SK-N-SH treated with all-trans-retinoic acid at 6 μM for 48 hours (cell line): ENCODE data around the gene NFIA.

Experiments
- ATAC-seq: fragments of 200-7000 bp; cut with Tn5 transposase; 3 replicates; pipeline ENCODE4 v1.9.1; 2020; ENCODE audit warnings: mild to moderate bottlenecking, moderate library complexity
- ARNTL ChIP-seq: fragments of 450-650 bp; formaldehyde crosslinking; IDR thresholded peaks from 2 replicates; pipeline ENCODE4 v1.5.0; 2020; ENCODE audit warnings: low read depth, mild to moderate bottlenecking, moderate library complexity, borderline replicate concordance
- BACH2 ChIP-seq: fragments of 250-450 bp; sonication (Bioruptor Pico); IDR thresholded peaks from 2 replicates; pipeline ENCODE4 v1.9.0; 2021; ENCODE audit warnings: mild to moderate bottlenecking, borderline replicate concordance
- CSDC2 ChIP-seq: fragments of 250-450 bp; sonication (Bioruptor Pico); IDR thresholded peaks from 2 replicates; pipeline ENCODE4 v1.5.0; 2020; ENCODE audit warnings: mild to moderate bottlenecking, moderate library complexity
- GLIS3 ChIP-seq: fragments of 250-450 bp; sonication (Bioruptor Pico); IDR thresholded peaks from 2 replicates; pipeline ENCODE4 v1.5.0; 2020; ENCODE audit warnings: mild to moderate bottlenecking, moderate library complexity
- ISL1 ChIP-seq: fragments of 250-450 bp; sonication (Bioruptor Pico); IDR thresholded peaks from 2 replicates; pipeline ENCODE4 v2.1.2; 2022; ENCODE audit warnings: mild to moderate bottlenecking, moderate library complexity
- OSR1 ChIP-seq: fragments of 250-450 bp; sonication (Bioruptor Pico); IDR thresholded peaks from 2 replicates; pipeline ENCODE4 v1.8.0; 2022; ENCODE audit warnings: moderate library complexity, mild to moderate bottlenecking, inconsistent platforms
- PATZ1 ChIP-seq: fragments of 250-450 bp; sonication (Bioruptor Pico); IDR thresholded peaks from 2 replicates; pipeline ENCODE4 v1.8.0; 2020; ENCODE audit warnings: mild to moderate bottlenecking, moderate library complexity, borderline replicate concordance
- PPARA ChIP-seq: fragments of 250-450 bp; sonication (Bioruptor Pico); IDR thresholded peaks from 2 replicates; pipeline ENCODE4 v1.5.0; 2020; ENCODE audit warnings: mild to moderate bottlenecking, borderline replicate concordance
- RARB ChIP-seq: fragments of 250-450 bp; sonication (Bioruptor Pico); IDR thresholded peaks from 2 replicates; pipeline ENCODE4 v1.8.0; 2021; ENCODE audit warnings: mild to moderate bottlenecking, moderate library complexity
- SNAI2 ChIP-seq: fragments of 250-450 bp; sonication (Bioruptor Pico); IDR thresholded peaks from 2 replicates; pipeline ENCODE4 v1.5.0; 2020; ENCODE audit warnings: mild to moderate bottlenecking, moderate library complexity
- TCF4 ChIP-seq: fragments of 250-450 bp; sonication (Bioruptor Pico); IDR thresholded peaks from 2 replicates; pipeline ENCODE4 v1.8.0; 2021; ENCODE audit warnings: mild to moderate bottlenecking, moderate library complexity, borderline replicate concordance
- TOX ChIP-seq: fragments of 250-450 bp; sonication (Bioruptor Pico); IDR thresholded peaks from 2 replicates; pipeline ENCODE4 v1.8.0; 2021; ENCODE audit warnings: mild to moderate bottlenecking, moderate library complexity, borderline replicate concordance
- TSHZ2 ChIP-seq: fragments of 250-450 bp; sonication (Bioruptor Pico); IDR thresholded peaks from 2 replicates; pipeline ENCODE4 v1.5.0; 2020; ENCODE audit warnings: mild to moderate bottlenecking, moderate library complexity
- ZFP3 ChIP-seq: fragments of 250-450 bp; sonication (Bioruptor Pico); IDR thresholded peaks from 2 replicates; pipeline ENCODE4 v1.5.0; 2020; ENCODE audit warnings: mild to moderate bottlenecking, moderate library complexity
- ZFP30 ChIP-seq: fragments of 450-650 bp; formaldehyde crosslinking; IDR thresholded peaks from 2 replicates; pipeline ENCODE4 v1.5.0; 2022; ENCODE audit warnings: mild to moderate bottlenecking, moderate library complexity
- ZNF565 ChIP-seq: fragments of 450-650 bp; formaldehyde crosslinking; conservative IDR thresholded peaks from 2 replicates; pipeline ENCODE4 v1.5.0; 2020; ENCODE audit warnings: low read depth, mild to moderate bottlenecking, moderate library complexity
- ZNF70 ChIP-seq: fragments of 450-650 bp; formaldehyde crosslinking; IDR thresholded peaks from 2 replicates; pipeline ENCODE4 v1.5.0; 2020; ENCODE audit warnings: mild to moderate bottlenecking, moderate library complexity
- ZNF8 ChIP-seq: fragments of 450-650 bp; formaldehyde crosslinking; IDR thresholded peaks from 2 replicates; pipeline ENCODE4 v1.5.0; 2020; ENCODE audit warnings: mild to moderate bottlenecking, moderate library complexity
- TF ChIP-seq, protein P1 (sequence below): fragments of 250-450 bp; sonication (Bioruptor Pico); IDR thresholded peaks from 2 replicates; pipeline ENCODE4 v1.8.0; 2021; ENCODE audit warnings: low read depth, mild to moderate bottlenecking, moderate library complexity, borderline replicate concordance
- TF ChIP-seq, protein P2 (sequence below): fragments of 250-450 bp; sonication (Bioruptor Pico); IDR thresholded peaks from 2 replicates; pipeline ENCODE4 v1.5.1; 2021; ENCODE audit warnings: mild to moderate bottlenecking, moderate library complexity

NFIA gene

GRCh38 chr1:61300899-61301298 is 218.5 kb downstream of the NFIA start:
- TF ChIP-seq ZNF70 (no peak), ARNTL (CRISPR knock-in tag) (no peak)
- TF ChIP-seq, all 23 proteins: peak for 0
- ATAC-seq: no peak

- peak; percentile 50; the same call in 2 of the 3 replicates for ATAC-seq
- TF ChIP-seq RARB (CRISPR knock-in tag) (no peak), GLIS3 (CRISPR knock-in tag) (no peak), PPARA (CRISPR knock-in tag) (no peak), OSR1 (CRISPR knock-in tag) (no peak), TSHZ2 (CRISPR knock-in tag) (no peak), ZFP3 (CRISPR knock-in tag) (no peak), ISL1 (CRISPR knock-in tag) (no peak), TCF4 (CRISPR knock-in tag) (no peak), TOX (CRISPR knock-in tag) (no peak), ZNF8 (CRISPR knock-in tag) (no peak), PATZ1 (no peak), ZNF565 (CRISPR knock-in tag) (no peak)
- TF ChIP-seq, protein P1, sequence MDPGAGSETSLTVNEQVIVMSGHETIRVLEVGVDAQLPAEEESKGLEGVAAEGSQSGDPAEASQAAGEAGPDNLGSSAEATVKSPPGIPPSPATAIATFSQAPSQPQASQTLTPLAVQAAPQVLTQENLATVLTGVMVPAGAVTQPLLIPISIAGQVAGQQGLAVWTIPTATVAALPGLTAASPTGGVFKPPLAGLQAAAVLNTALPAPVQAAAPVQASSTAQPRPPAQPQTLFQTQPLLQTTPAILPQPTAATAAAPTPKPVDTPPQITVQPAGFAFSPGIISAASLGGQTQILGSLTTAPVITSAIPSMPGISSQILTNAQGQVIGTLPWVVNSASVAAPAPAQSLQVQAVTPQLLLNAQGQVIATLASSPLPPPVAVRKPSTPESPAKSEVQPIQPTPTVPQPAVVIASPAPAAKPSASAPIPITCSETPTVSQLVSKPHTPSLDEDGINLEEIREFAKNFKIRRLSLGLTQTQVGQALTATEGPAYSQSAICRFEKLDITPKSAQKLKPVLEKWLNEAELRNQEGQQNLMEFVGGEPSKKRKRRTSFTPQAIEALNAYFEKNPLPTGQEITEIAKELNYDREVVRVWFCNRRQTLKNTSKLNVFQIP: no peak
- TF ChIP-seq, protein P2, sequence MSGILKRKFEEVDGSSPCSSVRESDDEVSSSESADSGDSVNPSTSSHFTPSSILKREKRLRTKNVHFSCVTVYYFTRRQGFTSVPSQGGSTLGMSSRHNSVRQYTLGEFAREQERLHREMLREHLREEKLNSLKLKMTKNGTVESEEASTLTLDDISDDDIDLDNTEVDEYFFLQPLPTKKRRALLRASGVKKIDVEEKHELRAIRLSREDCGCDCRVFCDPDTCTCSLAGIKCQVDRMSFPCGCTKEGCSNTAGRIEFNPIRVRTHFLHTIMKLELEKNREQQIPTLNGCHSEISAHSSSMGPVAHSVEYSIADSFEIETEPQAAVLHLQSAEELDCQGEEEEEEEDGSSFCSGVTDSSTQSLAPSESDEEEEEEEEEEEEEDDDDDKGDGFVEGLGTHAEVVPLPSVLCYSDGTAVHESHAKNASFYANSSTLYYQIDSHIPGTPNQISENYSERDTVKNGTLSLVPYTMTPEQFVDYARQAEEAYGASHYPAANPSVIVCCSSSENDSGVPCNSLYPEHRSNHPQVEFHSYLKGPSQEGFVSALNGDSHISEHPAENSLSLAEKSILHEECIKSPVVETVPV (CRISPR knock-in tag): no peak
- TF ChIP-seq, all 23 proteins: peak for 0
Measured at GRCh38 chr1:61301824-61302657, 219.7 kb downstream of the NFIA start.

- ATAC-seq: no peak
- TF ChIP-seq TOX (CRISPR knock-in tag): no peak
- TF ChIP-seq GLIS3 (CRISPR knock-in tag): no peak
- TF ChIP-seq ARNTL (CRISPR knock-in tag): no peak
- TF ChIP-seq BACH2 (CRISPR knock-in tag): no peak
- no peak for TF ChIP-seq SNAI2 (CRISPR knock-in tag)
- TF ChIP-seq PATZ1: no peak
- no peak for TF ChIP-seq RARB (CRISPR knock-in tag)
- no peak for TF ChIP-seq CSDC2 (CRISPR knock-in tag)
- no peak for TF ChIP-seq TSHZ2 (CRISPR knock-in tag)
- TF ChIP-seq ZFP3 (CRISPR knock-in tag): no peak
- TF ChIP-seq ZFP30: no peak
- no peak for TF ChIP-seq PPARA (CRISPR knock-in tag)
- no peak for TF ChIP-seq OSR1 (CRISPR knock-in tag)
- TF ChIP-seq, protein P2 (CRISPR knock-in tag): no peak
Measured at GRCh38 chr1:61307422-61308142, 225.2 kb downstream of the NFIA start.
